ENCODE results near the gene DAP. TPM values are rescaled to one million over a fixed set of nuclear protein-coding genes. Genes with fewer than 3 reads are reported as not detected.

DAP gene
- polyA plus RNA-seq, 1 donor (not counting 4 experiments of a cell fraction or from before 2014, with no cell fraction given): 30.4 TPM

GRCh38 chr5:10778179-10778910 is 17.3 kb upstream of the DAP start:
- H3K36me3 ChIP-seq (ENCODE audit: control insufficient read depth in 2 of 2, extremely low read depth in 1 of 2, insufficient read depth in 2 of 2, low read length in 2 of 2): no peaks in the 10 kb centered on the region
- no peaks in the 10 kb centered on the region for H3K9me1 ChIP-seq (ENCODE audit: control insufficient read depth, extremely low read depth, insufficient read depth, low read length)
- no peak overlapping the region for H2AFZ ChIP-seq (ENCODE audit: control insufficient read depth, low read length)
- H4K20me1 ChIP-seq (ENCODE audit: control insufficient read depth, extremely low read depth, insufficient read depth, low read length): no peaks in the 10 kb centered on the region
- H3K9ac ChIP-seq (ENCODE audit: control insufficient read depth, extremely low read depth, insufficient read depth, low read length): no peak overlapping the region
- H3K27ac ChIP-seq (ENCODE audit: control insufficient read depth, insufficient read depth, low read length): no peak overlapping the region
- H3K9me3 ChIP-seq (ENCODE audit: control insufficient read depth, low read depth, low read length): no peaks in the 10 kb centered on the region
- TF ChIP-seq CTCF (optimal IDR thresholded peaks at IDR 0.05 in 1 of 3, IDR thresholded peaks at IDR 0.05 in 1 of 3, conservative IDR thresholded peaks at IDR 0.05 in 1 of 3; ENCODE audit: extremely low read depth in 1 of 3, insufficient read depth in 2 of 3, low read length in 3 of 3) (no peak), EZH2 (IDR thresholded peaks at IDR 0.05; ENCODE audit: low read length) (no peak)
- no peaks in the 10 kb centered on the region for H3K27me3 ChIP-seq (ENCODE audit: control insufficient read depth, extremely low read depth, insufficient read depth, low read length)
- DNase-seq (ENCODE audit: low read depth, low spot score) (no peak), FAIRE-seq (no peak)
- no peaks in the 10 kb centered on the region for H3K79me2 ChIP-seq (ENCODE audit: control insufficient read depth, insufficient read depth, low read length)
- dilution Hi-C loops (cut with MboI; ENCODE audit: extremely low pct_ligation_motif_present, low sequenced_read_pairs): no loop called here
- no peak overlapping the region for H3K4me2 ChIP-seq (ENCODE audit: control insufficient read depth, extremely low read depth, insufficient read depth, low read depth, low read length)
- no peaks in the 10 kb centered on the region for H3K4me1 ChIP-seq (ENCODE audit: control insufficient read depth, extremely low read depth, insufficient read depth, low read length)
- no peak overlapping the region for H3K4me3 ChIP-seq (ENCODE audit: control insufficient read depth in 2 of 3, extremely low read depth in 1 of 3, insufficient read depth in 2 of 3, low read depth in 1 of 3, low read length in 3 of 3)

GRCh38 chr5:10775646-10776045 is 14.6 kb upstream of the DAP start:
- DNase-seq (ENCODE audit: low read depth, low spot score) (no peak), FAIRE-seq (no peak)

More at GRCh38 chr5:10775646-10776045, 14.6 kb upstream of the DAP start:
- Histone ChIP-seq H3K27me3 (ENCODE audit: control insufficient read depth, extremely low read depth, insufficient read depth, low read length) (no peaks in the 10 kb centered on the region), H3K4me3 (ENCODE audit: control insufficient read depth in 2 of 3, extremely low read depth in 1 of 3, insufficient read depth in 2 of 3, low read depth in 1 of 3, low read length in 3 of 3) (no peak overlapping the region), H3K27ac (ENCODE audit: control insufficient read depth, insufficient read depth, low read length) (no peak overlapping the region), H2AFZ (ENCODE audit: control insufficient read depth, low read length) (no peak overlapping the region), H3K9me3 (ENCODE audit: control insufficient read depth, low read depth, low read length) (no peaks in the 10 kb centered on the region), H3K79me2 (ENCODE audit: control insufficient read depth, insufficient read depth, low read length) (no peaks in the 10 kb centered on the region), H3K9me1 (ENCODE audit: control insufficient read depth, extremely low read depth, insufficient read depth, low read length) (no peaks in the 10 kb centered on the region), H4K20me1 (ENCODE audit: control insufficient read depth, extremely low read depth, insufficient read depth, low read length) (no peaks in the 10 kb centered on the region), H3K4me2 (ENCODE audit: control insufficient read depth, extremely low read depth, insufficient read depth, low read depth, low read length) (no peak overlapping the region), H3K4me1 (ENCODE audit: control insufficient read depth, extremely low read depth, insufficient read depth, low read length) (no peaks in the 10 kb centered on the region), H3K36me3 (ENCODE audit: control insufficient read depth in 2 of 2, extremely low read depth in 1 of 2, insufficient read depth in 2 of 2, low read length in 2 of 2) (no peaks in the 10 kb centered on the region), H3K9ac (ENCODE audit: control insufficient read depth, extremely low read depth, insufficient read depth, low read length) (no peak overlapping the region)
- TF ChIP-seq CTCF (optimal IDR thresholded peaks at IDR 0.05 in 1 of 3, IDR thresholded peaks at IDR 0.05 in 1 of 3, conservative IDR thresholded peaks at IDR 0.05 in 1 of 3; ENCODE audit: extremely low read depth in 1 of 3, insufficient read depth in 2 of 3, low read length in 3 of 3) (peak in 2 of 3 experiments; percentile 6 to 28), EZH2 (IDR thresholded peaks at IDR 0.05; ENCODE audit: low read length) (no peak)
- dilution Hi-C loops (cut with MboI; ENCODE audit: extremely low pct_ligation_motif_present, low sequenced_read_pairs): no loop called here

Data from keratinocyte (primary cell).